Measurements from ENCODE around the gene POLD2. TPM values are rescaled to one million over a fixed set of nuclear protein-coding genes. Genes with fewer than 3 reads are reported as not detected.

POLD2 gene
- total and polyA plus RNA-seq, 2 of the 8 experiments (the other 6 are each of a cell fraction or from before 2014, with no cell fraction given) = 148 to 214 TPM

DNA sequence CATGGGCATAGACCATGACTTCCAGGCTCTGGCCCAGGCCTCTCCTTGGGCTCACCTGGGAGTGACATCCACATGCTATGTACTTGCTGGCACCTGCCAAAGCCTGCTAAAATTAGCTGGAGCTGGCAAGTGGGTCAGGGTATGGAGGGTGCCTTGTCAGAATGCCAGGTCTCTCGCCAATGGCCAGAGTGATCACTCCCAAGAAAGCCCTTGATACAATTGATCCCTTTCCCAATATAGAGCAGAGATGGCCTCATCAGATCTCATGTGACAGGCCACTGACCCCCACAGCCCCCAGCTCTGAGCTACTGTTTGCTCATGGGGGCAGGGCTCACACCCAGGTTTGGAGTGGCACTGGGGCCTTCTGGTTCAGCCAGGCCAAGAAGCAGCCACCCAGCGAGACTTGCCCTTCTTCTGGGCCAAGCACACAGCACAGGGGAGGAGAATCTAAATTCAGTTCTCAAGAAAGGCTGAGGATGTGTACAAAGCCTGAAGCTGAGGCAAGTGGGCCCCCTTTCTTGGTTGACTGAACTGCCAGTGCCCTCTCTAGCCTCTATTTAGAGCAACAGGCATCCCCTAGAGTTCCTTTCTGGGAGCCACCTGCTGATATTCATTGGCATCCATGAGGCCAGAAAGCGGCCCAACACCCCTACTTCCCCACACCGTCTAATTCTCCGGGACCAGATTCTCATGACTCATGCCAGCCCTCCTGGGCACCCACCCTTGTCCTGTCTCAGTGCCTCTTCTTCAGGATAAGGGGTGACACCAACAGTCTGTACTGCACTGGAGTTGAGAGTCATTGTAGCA, 36.7 kb upstream of the POLD2 start (continued):
- TF ChIP-seq CTCF (IDR thresholded peaks at IDR 0.05; ENCODE audit: control extremely low read depth in 1 of 3, insufficient read depth in 1 of 3, low read depth in 1 of 3, low read length in 3 of 3) = no peak
- no peak for TF ChIP-seq SP2 (IDR thresholded peaks at IDR 0.05; ENCODE audit: low read length)
- TF ChIP-seq KDM1A (IDR thresholded peaks at IDR 0.05; ENCODE audit: borderline replicate concordance, low read length) = no peak
- TF ChIP-seq KDM5A (IDR thresholded peaks at IDR 0.05; ENCODE audit: low read length) = no peak

Data from H1 (cell line).